WERI-Rb-1 (cell line): ENCODE results near the gene GRIK2.

ENCODE experiments used
- DNase-seq: peaks from one replicate; pipeline ENCODE4 v3.0.0-alpha.2; 2020
- H3K27ac ChIP-seq: fragments of 250-450 bp; sonication (Bioruptor Pico); 2 replicates; pipeline ENCODE4 v1.5.1; 2020; ENCODE audit warnings: mild to moderate bottlenecking, moderate library complexity
- H3K27me3 ChIP-seq: fragments of 250-450 bp; sonication (Bioruptor Pico); 2 replicates; pipeline ENCODE4 v1.5.1; 2021; ENCODE audit warnings: mild to moderate bottlenecking, low read depth, moderate library complexity; ENCODE audit not compliant: insufficient read depth, severe bottlenecking
- H3K36me3 ChIP-seq: fragments of 250-450 bp; sonication (Bioruptor Pico); 2 replicates; pipeline ENCODE4 v1.5.1; 2020; ENCODE audit warnings: mild to moderate bottlenecking, moderate library complexity
- H3K4me3 ChIP-seq: 2 replicates; pipeline ENCODE4 v1.5.1; 2011; ENCODE audit warnings: low read depth, mild to moderate bottlenecking, control low read depth, low read length
- H3K9me3 ChIP-seq: fragments of 250-450 bp; sonication (Bioruptor Pico); 2 replicates; pipeline ENCODE4 v1.5.1; 2021; ENCODE audit warnings: mild to moderate bottlenecking, moderate library complexity; ENCODE audit not compliant: severe bottlenecking
- TF ChIP-seq, protein P1 (sequence below): IDR thresholded peaks from 2 replicates; pipeline ENCODE4 v1.5.1; 2011; ENCODE audit warnings: low read depth, mild to moderate bottlenecking, control low read depth, inconsistent platforms, low read length

The GRIK2 gene

DNA sequence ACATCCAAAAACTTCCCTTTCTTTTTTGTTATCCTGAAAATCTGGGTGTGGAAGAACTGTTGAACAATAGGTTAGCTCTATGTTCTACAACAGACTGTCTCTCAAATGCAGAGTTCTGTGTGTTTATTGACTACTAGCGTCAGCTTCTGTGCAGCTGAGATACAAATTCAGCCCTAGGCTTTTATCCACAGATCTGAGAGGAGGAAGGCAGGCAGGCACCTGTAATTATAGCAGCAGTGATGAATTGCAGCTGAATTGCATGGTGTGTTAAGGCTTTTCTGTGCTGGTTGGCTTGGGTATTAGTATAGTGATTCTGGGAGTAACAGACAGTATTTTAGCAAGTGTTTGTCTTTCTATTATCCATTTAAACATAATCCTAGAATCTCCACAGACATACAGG lies 24.4 kb downstream of the GRIK2 start:
- no peak overlapping the region for H3K4me3 ChIP-seq
- DNase-seq, result no peak
- H3K9me3 ChIP-seq, result no peaks in the 10 kb centered on the region
- H3K27me3 ChIP-seq, result no peaks in the 10 kb centered on the region
- H3K36me3 ChIP-seq, result no peaks in the 10 kb centered on the region
- TF ChIP-seq, protein P1, sequence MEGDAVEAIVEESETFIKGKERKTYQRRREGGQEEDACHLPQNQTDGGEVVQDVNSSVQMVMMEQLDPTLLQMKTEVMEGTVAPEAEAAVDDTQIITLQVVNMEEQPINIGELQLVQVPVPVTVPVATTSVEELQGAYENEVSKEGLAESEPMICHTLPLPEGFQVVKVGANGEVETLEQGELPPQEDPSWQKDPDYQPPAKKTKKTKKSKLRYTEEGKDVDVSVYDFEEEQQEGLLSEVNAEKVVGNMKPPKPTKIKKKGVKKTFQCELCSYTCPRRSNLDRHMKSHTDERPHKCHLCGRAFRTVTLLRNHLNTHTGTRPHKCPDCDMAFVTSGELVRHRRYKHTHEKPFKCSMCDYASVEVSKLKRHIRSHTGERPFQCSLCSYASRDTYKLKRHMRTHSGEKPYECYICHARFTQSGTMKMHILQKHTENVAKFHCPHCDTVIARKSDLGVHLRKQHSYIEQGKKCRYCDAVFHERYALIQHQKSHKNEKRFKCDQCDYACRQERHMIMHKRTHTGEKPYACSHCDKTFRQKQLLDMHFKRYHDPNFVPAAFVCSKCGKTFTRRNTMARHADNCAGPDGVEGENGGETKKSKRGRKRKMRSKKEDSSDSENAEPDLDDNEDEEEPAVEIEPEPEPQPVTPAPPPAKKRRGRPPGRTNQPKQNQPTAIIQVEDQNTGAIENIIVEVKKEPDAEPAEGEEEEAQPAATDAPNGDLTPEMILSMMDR, result no peak
- no peak overlapping the region for H3K27ac ChIP-seq

DNA sequence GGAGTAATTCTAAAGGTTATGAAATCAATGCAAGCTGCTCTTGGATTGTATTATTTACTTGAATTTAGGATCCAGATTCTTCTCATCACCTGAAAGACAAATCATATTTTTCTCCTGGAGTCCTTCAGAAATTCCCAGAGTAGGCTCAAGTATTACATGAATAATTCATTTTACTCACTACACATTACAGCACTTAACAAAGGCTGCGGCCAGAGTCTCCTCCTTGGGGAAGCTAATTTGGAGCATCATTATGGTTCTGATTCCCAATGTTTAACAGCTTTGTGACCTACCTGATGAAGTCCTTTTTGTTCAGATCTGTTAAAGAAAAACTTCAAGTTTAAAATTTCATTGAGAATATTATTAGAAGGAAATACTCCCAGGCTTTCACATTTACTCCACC lies 28.7 kb downstream of the GRIK2 start:
- H3K36me3 ChIP-seq, result no peaks in the 10 kb centered on the region
- TF ChIP-seq, protein P1, result no peak
- no peaks in the 10 kb centered on the region for H3K27me3 ChIP-seq
- no peak for DNase-seq
- no peaks in the 10 kb centered on the region for H3K9me3 ChIP-seq
- H3K27ac ChIP-seq, result no peak overlapping the region
- H3K4me3 ChIP-seq, result no peak overlapping the region

DNA sequence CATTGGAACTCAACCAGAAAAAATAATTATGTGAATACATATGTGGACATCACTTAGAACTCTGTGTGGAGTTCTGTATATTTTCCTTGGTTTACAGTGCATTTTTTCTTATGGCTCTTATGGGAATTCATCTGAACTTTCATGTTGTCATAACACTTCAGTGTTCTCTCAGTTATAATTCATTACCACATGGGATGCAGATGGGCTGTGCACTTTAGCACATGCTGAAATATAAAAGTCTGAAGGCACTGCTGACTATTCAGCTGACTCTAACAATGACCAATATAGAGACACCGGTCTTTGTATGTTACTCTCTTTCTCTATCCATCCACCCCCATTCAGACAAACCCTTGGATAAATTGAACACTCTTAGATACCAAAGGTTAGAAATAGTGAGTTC lies 29.3 kb downstream of the GRIK2 start:
- H3K27me3 ChIP-seq, result no peaks in the 10 kb centered on the region
- H3K27ac ChIP-seq, result no peak overlapping the region
- DNase-seq, result no peak
- TF ChIP-seq, protein P1, result no peak
- H3K9me3 ChIP-seq, result no peaks in the 10 kb centered on the region
- H3K36me3 ChIP-seq, result no peaks in the 10 kb centered on the region
- no peak overlapping the region for H3K4me3 ChIP-seq

DNA sequence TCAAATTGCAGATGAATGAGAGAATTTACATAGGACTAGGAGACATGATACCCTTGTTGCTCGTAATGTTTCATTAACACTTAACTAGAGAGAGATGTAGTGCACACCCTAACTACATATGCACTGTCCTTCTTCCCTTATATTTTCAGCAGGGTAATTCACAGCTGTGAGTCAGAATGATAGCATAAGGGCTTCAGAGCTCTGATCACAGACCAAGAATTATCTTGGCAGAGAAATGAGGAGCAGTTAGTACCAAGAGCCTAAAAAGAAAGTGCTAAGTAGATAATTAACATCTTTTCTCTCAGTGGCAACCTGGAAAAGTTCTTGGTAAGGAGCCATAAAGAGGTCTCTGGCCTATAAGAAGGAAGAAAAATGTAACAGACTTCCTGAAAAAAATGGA lies 35.8 kb downstream of the GRIK2 start:
- H3K27ac ChIP-seq, result no peak overlapping the region
- H3K4me3 ChIP-seq, result no peak overlapping the region
- TF ChIP-seq, protein P1, result no peak
- H3K9me3 ChIP-seq, result no peaks in the 10 kb centered on the region
- no peaks in the 10 kb centered on the region for H3K36me3 ChIP-seq
- no peaks in the 10 kb centered on the region for H3K27me3 ChIP-seq
- no peak for DNase-seq

DNA sequence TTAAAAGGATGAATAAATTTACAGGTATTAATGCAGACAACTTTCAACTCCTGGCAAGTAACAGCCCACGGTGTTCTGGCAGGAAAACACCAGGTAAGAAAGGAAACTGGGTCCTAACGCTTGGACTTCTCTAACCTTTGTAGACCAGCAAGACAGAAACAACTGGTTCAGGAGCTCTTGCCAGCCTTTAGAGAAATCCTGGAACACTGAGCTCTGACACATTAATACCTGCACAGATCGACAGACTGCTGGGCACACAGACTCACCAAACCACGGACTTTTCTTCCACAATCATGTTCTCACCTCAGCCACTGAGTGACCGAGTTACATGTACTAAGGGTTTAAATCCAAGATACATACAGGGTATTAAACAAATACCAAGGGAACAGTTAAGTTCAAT lies 36.3 kb downstream of the GRIK2 start:
- H3K27ac ChIP-seq, result no peak overlapping the region
- TF ChIP-seq, protein P1, result no peak
- H3K4me3 ChIP-seq, result no peak overlapping the region
- H3K9me3 ChIP-seq, result no peaks in the 10 kb centered on the region
- no peaks in the 10 kb centered on the region for H3K27me3 ChIP-seq
- no peak for DNase-seq
- no peaks in the 10 kb centered on the region for H3K36me3 ChIP-seq

DNA sequence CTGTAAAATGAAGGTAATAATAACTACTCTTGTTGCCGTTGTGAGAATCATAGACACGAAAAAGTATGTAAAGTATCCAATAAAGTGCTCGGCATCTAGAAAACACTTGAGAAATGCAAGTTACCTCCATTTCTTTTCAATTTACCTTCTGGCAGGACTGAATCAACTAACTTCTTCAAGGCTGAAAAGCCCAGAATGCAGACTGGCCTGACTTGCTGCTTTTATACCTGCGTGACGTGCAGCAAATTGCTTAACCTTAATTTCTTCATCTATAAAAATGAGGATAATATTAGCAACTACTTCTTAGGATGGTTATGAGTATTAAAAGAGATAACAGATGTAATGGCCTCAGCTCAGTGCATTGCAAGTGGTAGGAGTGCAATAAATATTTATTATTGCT lies 39.6 kb downstream of the GRIK2 start:
- TF ChIP-seq, protein P1, result no peak
- Histone ChIP-seq H3K27ac (no peak overlapping the region), H3K4me3 (no peak overlapping the region), H3K9me3 (no peaks in the 10 kb centered on the region), H3K36me3 (no peaks in the 10 kb centered on the region), H3K27me3 (no peaks in the 10 kb centered on the region)
- no peak for DNase-seq
